Activated gamma-delta T cell treated with Interleukin-2 at 50 U/mL for 16 hours (primary cell): ENCODE measurements around the gene LRTM2.

Source experiments
- DNase-seq: peaks from one replicate; pipeline ENCODE4 v3.0.0-alpha.2; 2020

LRTM2 gene

GRCh38 chr12:1798641-1799020 lies 21.7 kb upstream of the LRTM2 start:
- no peak for DNase-seq

- no peak for DNase-seq
These were observed 21.1 kb upstream of the LRTM2 start for GRCh38 chr12:1799051-1799881.

- DNase-seq: no peak
These were observed 20.4 kb upstream of the LRTM2 start for GRCh38 chr12:1799882-1800400.

DNA sequence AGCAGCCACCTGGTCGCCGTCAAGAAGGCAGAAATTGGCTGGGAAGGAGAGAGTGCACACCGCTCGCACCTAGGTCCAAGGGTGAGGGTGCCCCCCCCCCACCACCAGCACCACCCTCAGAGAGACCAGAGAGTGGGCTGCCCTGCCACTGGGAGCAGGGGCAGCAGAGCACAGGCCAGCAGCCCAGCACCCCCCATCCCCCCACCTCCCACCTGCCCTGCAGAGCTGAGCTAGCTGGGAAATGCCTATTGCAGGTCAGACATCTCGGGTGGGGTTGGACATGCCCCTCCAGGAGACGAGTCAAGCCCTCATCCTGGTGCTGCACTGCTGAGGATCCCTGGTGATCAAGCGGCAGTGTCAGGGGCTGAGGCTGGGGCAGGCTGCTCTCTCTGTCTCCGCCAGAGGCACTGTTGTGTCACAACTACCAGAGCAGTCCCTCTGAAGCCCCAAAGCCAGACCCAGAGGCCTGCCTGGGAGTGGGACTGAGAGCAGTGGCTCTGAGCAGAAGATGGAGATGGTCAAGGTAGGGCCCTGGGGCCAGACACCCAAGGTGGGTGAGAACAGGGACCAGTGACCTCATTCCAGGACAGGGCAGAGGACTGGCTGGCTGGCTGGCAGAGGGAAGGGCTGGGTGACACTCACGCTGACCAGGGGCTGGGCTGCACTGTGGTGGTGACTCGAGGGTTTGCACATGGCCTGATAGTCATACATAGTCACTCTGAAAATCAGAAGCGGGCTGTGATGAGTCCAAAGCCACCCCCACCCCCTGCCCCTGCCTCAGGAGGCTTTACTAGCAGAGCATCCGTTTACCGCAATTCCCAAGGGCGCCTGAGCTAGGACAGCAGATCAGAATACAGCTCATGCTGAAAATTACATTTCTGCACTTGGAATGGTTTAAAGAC lies 19.7 kb upstream of the LRTM2 start:
- peak; percentile 7 for DNase-seq

DNA sequence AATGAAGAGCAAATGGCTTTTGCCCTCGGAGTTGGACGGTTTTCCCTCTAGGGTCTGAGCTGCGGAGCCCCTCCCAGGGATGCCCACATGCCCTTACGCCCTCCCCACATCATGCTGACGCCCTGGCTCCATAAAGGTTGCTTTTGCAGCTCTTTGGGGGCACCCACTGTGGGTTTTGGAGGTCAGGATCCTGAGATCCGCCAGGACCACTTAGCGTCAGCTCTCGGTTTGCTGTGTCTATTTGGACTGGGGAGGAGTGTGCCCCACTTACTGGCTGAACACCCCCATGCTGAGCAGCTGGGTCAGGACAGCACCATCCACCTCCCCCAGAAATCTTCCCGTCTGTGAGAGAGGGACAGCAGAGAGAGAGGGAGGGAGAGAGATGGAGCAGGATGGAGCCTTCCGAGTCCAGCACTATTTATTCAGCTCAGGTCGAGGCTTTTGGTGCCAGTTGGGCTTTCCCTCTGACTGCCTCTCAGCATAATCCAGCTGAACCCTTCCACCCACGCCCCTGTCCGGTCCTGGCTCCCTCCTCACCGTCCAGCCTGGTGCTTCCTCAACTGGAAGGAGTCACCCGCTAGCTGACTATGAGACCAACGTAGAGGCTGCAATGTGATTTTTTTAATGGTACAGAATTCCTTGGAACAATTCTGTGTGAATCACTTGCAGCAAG lies 18.9 kb upstream of the LRTM2 start:
- DNase-seq: peak; percentile 1

- no peak for DNase-seq
These were observed 16.6 kb upstream of the LRTM2 start for GRCh38 chr12:1803736-1804135.

DNA sequence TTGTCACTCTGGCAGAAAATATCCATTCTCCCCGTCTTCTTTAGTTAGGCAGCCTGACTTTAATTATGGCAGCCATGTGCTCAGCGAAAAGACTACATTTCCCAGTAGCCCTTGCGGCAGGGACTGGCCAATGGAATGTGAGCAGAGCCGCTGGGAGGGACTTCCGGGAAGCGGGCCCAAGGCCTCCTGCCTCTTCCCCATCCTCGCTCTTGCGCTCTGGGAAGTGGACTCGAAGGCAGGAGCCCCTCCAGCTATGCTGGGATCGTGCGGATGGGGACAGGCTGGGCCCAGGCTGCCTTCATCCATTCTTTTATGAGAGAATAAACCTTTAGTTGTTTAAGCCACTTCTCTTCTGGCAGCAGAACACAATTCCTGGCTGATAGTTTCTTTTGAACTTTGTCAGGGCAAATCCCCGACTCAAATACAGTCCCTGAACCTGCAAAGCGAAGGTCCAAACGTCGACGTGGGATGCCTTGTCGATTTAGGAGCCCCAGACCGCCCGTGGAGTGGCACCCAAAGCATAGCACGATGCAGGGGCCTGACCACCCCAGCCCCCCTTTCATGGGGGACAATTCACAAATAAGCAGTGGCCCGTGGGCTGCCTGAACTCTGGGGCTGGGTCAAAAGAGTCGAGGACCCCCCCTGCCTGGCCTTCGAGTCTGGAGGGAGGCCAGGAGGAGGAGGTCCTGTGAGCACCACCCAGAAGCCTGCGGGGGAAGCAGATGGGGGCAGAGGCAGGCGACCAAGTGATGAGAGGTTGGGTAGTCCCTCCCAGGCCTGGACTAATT lies 15.6 kb upstream of the LRTM2 start:
- peak; percentile 78 for DNase-seq

GRCh38 chr12:1805441-1806081 lies 14.8 kb upstream of the LRTM2 start:
- no peak for DNase-seq

DNA sequence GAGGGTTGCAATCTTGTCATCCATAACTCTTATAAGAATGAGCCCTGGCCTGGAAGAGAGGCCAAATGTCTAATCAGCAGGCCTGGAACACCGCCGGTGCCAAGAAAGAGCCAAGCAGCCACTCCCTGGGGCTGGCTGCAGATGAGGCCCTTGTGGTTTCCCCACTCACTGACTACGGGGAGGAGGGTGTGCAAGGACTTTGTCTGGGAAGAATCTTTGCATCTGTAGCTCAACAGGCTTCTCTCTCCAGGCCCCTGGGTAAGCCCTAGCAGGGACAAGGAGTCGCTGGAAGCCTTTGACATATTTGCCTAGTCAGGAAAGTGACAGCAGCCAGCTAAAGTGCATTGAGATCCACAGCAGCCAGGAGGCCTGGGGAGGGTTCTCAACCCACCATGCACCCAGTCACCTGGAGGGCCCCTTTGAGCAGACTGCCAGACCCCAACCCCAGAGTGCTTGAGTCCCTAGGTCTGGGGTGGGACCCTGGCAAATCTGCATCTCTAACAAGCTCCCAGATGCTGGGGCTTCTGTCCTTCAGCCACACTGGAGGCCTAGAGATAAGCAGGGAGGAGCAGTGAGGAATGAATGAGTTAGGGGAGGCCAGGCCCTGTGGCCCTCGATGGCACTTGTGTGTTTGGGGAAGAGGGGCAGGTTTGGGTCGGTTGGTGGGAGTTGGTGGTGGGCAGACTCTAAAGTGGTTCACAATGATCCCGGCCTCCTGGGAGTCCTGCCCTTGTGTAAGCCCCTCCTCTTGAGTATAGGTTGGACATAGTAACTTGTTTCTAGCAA lies 13.9 kb upstream of the LRTM2 start:
- DNase-seq: no peak

GRCh38 chr12:1807087-1807860 lies 13.1 kb upstream of the LRTM2 start:
- no peak for DNase-seq

- no peak for DNase-seq
These were observed 12.1 kb upstream of the LRTM2 start for GRCh38 chr12:1808036-1808797.

GRCh38 chr12:1808798-1809480 lies 11.4 kb upstream of the LRTM2 start:
- DNase-seq: no peak

DNA sequence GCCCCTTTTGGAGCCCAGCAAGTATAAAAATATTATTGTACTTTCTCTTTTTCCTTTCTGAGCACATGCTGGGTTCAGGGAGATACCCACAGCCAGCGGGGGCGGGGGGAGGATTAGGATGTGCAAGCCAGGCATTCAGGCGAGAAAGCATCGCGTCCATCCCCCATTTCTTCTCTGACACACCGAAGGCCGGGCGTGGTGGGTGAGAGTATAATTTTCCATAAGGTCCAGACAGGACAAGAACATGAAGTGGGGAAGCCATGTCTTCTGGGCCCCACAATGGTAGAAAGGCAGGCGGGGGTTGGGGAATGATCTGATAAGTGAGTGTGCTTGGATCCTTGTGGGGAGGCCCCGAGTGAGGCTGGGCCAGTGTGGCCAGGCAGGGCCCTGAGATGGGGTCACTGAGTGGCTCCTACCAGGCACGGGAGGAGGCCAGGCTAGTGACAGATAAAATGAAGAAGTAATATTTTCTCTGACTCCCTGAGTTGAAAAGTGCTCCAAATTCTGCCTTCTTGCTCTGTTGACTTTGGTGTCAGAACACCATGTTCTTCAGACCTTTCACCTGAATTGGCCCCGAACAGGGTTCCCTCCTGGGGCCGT lies 10.7 kb upstream of the LRTM2 start:
- DNase-seq: no peak

DNA sequence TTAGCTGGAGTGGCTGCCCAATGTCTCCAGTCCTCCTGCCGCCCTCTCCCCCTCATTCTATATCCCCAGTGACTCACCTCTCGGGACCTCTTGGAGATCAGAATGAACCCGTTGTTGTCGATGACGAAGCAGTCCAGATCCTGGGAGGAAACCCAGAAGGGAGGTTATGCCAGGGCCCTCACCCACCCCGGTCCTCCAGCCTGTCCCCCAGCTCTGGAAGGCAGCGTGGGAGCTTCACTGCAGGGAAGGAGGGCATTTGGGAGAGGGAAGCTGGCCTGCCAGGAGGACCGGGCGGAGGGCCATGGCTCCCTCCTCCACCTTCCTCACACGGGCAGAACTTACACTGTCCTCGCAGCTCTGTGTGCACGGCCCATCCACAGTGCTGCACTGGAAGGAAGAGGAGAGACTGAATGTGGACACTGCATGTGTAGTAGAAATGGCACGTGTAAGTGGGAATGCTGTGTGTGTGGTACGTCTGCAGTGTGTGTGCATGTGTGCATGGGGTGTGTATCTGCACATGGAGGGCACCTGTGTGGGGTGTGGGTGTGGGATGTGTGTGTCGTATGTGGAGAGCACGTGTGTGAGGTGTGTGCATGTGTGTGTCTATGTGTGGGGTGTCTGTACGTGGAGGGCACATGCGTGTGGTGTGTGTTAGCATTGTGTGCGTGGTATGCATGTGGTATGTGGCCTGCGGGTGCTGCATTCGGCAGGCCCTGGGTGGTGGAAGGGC lies 10.0 kb upstream of the LRTM2 start:
- no peak for DNase-seq

GRCh38 chr12:1810931-1811280 lies 9.5 kb upstream of the LRTM2 start:
- DNase-seq: no peak

DNA sequence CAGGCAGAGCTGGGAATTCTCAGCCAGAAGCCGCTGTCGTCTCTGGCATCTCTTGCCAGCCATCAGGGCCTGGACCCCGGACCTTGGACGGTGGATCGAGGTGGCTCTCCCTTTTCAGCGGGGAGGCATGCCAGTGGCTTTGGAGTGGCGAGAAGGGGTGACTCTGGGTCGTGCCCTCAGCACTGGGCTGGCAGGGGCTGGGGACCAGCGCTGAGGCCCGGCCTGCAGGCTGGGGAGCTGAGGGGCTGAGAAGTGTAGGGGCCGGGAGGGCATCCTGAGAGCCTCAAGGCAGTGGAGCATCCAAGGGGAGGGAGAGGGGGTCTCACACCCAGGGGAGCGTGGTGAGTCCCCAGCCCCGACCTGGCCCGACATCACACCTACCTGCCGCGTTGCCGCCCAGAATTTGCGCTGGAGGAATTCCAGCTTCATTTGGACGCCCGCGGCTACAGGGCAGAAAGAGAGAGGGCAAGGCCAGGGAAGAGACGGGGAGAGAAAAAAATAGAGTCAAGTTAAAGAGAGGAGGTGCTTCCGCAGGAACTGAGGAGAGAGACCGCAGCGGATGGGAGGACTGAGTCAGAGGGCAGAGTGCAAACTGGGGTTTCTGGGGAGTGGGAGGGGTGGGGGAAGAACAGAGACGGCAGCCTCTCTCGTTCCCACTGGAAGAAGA lies 9.0 kb upstream of the LRTM2 start:
- no peak for DNase-seq

- no peak for DNase-seq
These were observed 8.4 kb upstream of the LRTM2 start for GRCh38 chr12:1811948-1812291.
